Neutrophil (primary cell): ENCODE measurements around the gene BET1.

Experiments
- H3K27ac ChIP-seq: fragments of 200-600 bp; sonication (generic); 2 replicates; pipeline ENCODE4 v1.5.1; 2016; ENCODE audit warnings: mild to moderate bottlenecking, moderate library complexity
- H3K27me3 ChIP-seq: fragments of 200-600 bp; sonication (generic); 2 replicates; pipeline ENCODE4 v1.6.0; 2016; ENCODE audit warnings: mild to moderate bottlenecking
- H3K36me3 ChIP-seq: fragments of 200-600 bp; sonication (generic); 2 replicates; pipeline ENCODE4 v1.5.1; 2017
- H3K4me1 ChIP-seq, 2 experiments: fragments of 200-600 bp in 1 of 2; sonication (generic) in 1 of 2; 1 replicate in 1 of 2; 2 replicates in 1 of 2; pipeline versions ENCODE4 v1.5.1 to v1.6.1; 2013 to 2016; ENCODE audit warnings: low read depth in 1 of 2, low read length in 1 of 2, mild to moderate bottlenecking in 1 of 2, moderate library complexity in 1 of 2; ENCODE audit not compliant: control insufficient read depth in 1 of 2, insufficient read depth in 1 of 2
- H3K4me3 ChIP-seq, 2 experiments: fragments of 200-600 bp in 1 of 2; sonication (generic) in 1 of 2; 1 replicate in 1 of 2; 2 replicates in 1 of 2; pipeline ENCODE4 v1.5.1; 2013 to 2016; ENCODE audit warnings: low read depth in 1 of 2, low read length in 1 of 2, mild to moderate bottlenecking in 1 of 2, moderate library complexity in 1 of 2
- H3K9me3 ChIP-seq: fragments of 200-600 bp; sonication (generic); 2 replicates; pipeline ENCODE4 v1.5.1; 2016
- CTCF ChIP-seq: fragments of 200-600 bp; sonication (generic); IDR thresholded peaks from 2 replicates; pipeline ENCODE4 v1.5.1; 2016; ENCODE audit warnings: antibody characterized with exemption

The BET1 gene, protein sequence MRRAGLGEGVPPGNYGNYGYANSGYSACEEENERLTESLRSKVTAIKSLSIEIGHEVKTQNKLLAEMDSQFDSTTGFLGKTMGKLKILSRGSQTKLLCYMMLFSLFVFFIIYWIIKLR

DNA sequence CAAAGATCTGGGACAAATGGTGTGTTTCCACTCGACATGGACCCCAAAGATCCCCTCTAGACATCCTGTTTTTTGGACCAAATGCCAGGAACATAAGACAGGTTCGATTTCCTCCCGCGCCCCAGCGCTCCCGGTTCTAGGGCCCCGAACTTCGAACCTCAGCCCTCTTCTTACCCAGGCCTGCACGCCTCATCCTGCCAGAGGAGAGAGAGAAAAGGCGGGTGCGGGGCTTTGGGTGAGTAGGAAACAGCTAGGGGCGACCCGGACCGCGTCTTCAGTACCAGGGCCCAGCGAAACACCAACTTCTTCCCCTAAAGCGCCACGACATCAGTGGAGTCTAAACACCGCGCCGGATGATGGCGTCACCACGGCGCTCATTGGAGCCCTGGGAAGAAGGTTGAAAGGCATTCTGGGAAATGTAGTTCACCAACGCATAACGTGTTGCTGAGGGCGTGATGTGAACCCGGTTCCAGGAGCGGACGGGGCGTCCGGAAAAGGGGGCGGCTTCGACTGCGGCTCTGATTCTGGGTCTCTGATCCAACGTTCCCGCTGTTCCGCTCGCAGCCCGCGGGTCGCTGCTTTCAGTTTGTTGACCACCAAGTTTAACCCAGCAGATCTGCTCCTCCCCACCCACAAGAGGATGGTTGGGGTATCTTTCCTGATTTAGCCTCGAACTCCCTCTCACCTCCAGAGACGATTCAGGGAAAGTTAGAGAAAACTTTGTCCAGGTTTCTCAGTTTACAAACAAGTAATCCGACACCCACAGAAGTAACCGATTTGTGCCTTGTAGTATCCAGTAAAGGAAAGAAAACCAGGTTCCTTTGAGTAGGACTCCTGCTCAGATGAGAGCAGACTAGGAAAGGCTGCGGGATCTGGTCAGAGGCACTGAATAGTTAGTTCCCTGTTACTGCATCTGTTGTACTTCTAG, at the start of gene BET1:
Gene BET1 (minus strand): TSS at position 332 of the 928 bp plus-strand sequence. CDS start 139 bp downstream, at position 193.
- H3K4me1 ChIP-seq = peaks cover 8 to 12% of the 10 kb centered on the region in 2 experiments
- peaks cover 39% of the 10 kb centered on the region for H3K27me3 ChIP-seq
- peak within 1 kb of the TSS; percentile 67 to 69 for H3K4me3 ChIP-seq
- no peaks in the 10 kb centered on the region for H3K9me3 ChIP-seq
- H3K27ac ChIP-seq = peak within 1 kb of the TSS; percentile 55
- no peak for TF ChIP-seq CTCF
- no peaks in the 10 kb centered on the region for H3K36me3 ChIP-seq

- TF ChIP-seq CTCF = no peak
- H3K36me3 ChIP-seq = no peaks in the 10 kb centered on the region
- no peaks in the 10 kb centered on the region for H3K27me3 ChIP-seq
- no peaks in the 10 kb centered on the region for H3K9me3 ChIP-seq
- H3K4me3 ChIP-seq = no peak overlapping the region
- peaks cover 0 to 4% of the 10 kb centered on the region in 2 experiments for H3K4me1 ChIP-seq
- H3K27ac ChIP-seq = no peak overlapping the region
Measured at GRCh38 chr7:94053532-94053931, 49.4 kb upstream of the BET1 start.

- H3K4me3 ChIP-seq = no peak overlapping the region
- no peaks in the 10 kb centered on the region for H3K9me3 ChIP-seq
- no peak for TF ChIP-seq CTCF
Measured at GRCh38 chr7:94052398-94053180, 48.4 kb upstream of the BET1 start.

GRCh38 chr7:94050046-94050445, 45.9 kb upstream of the BET1 start:
- Histone ChIP-seq H3K27me3 (peaks cover 6% of the 10 kb centered on the region), H3K4me1 (peaks cover 0 to 4% of the 10 kb centered on the region in 2 experiments), H3K36me3 (no peaks in the 10 kb centered on the region), H3K27ac (no peak overlapping the region), H3K4me3 (no peak overlapping the region), H3K9me3 (no peaks in the 10 kb centered on the region)
- no peak for TF ChIP-seq CTCF

More at GRCh38 chr7:94052398-94053180, 48.4 kb upstream of the BET1 start:
- Histone ChIP-seq H3K27me3 (no peaks in the 10 kb centered on the region), H3K36me3 (no peaks in the 10 kb centered on the region), H3K27ac (no peak overlapping the region), H3K4me1 (peaks cover 0 to 4% of the 10 kb centered on the region in 2 experiments)

- no peaks in the 10 kb centered on the region for H3K36me3 ChIP-seq
- H3K4me3 ChIP-seq = no peak overlapping the region
- no peak for TF ChIP-seq CTCF
Measured at GRCh38 chr7:94049615-94050014, 45.5 kb upstream of the BET1 start.

More at GRCh38 chr7:94049615-94050014, 45.5 kb upstream of the BET1 start:
- Histone ChIP-seq H3K9me3 (no peaks in the 10 kb centered on the region), H3K4me1 (peaks cover 0 to 4% of the 10 kb centered on the region in 2 experiments), H3K27ac (no peak overlapping the region), H3K27me3 (peaks cover 6% of the 10 kb centered on the region)
